Tibial nerve (tissue), 3 donors: ENCODE results near the gene PARD3B.

Experiments used
- CTCF ChIP-seq, 5 experiments: fragments of 200-600 bp in 3 of 5; fragments of 450-650 bp in 2 of 5; sonication (generic) in 3 of 5; IDR thresholded peaks; one replicate each; pipeline ENCODE4 v1.5.1; 2016 to 2019; ENCODE audit warnings: antibody characterized with exemption in 5 of 5, mild to moderate bottlenecking in 3 of 5, moderate library complexity in 2 of 5
- POLR2A ChIP-seq, 2 donors: fragments of 450-650 bp; IDR thresholded peaks; one replicate each; pipeline ENCODE4 v1.6.1; 2017; ENCODE audit warnings: antibody characterized with exemption in 2 of 2, mild to moderate bottlenecking in 2 of 2, moderate library complexity in 2 of 2

GRCh38 chr2:205352593-205352992 is 807.3 kb downstream of the PARD3B start:
- TF ChIP-seq CTCF (IDR thresholded peaks at IDR 0.05) (no peak), POLR2A (IDR thresholded peaks at IDR 0.05) (no peak)
